ENCODE data around the gene TACR2.

Gene TACR2
- 0 to 0.14 reads per million in 2 donors for total RNA-seq

DNA sequence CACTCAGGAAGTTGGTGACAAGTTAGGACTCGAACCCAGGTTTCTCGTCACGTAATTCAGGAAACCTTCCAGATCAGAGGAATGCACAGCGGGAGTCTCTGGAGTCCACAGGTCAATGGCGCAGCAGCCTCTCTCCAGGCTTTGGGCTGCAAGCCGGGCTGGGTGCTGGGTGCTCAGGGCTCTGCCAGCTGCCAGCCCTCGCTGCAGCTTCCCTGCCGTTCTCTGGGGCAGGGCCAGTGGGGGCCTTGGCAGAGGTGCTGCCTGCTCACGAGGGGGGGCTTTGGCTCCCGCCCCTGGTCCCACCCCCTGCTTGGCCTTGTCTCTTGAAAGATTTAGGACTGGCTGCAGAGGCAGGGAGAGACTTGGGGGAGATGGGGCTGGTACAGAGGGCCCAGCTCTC, at the start of gene TACR2:
Gene TACR2 (minus strand): TSS at position 224 of the 400 bp plus-strand sequence. CDS start 595 bp downstream, outside the sequence.
- no peak for DNase-seq

DNA sequence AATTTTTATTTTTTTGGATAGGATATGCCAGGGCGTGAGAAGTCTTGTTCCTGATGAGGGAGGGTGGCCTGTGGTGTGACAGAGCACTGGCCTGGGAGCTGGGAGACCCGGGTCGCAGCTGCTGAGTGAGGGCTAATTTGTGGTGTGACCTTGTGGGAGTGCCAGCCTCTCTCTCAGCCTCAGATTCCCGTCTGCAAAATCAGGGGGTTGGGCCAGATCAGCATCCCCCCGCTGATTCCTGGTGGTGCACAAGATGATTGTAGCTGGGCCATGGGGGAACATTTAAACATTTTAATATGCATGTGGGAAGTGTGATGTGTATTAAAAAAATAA, 49.4 kb upstream of the TACR2 start:
- DNase-seq, result no peak

- no peak for DNase-seq
Observed at GRCh38 chr10:69465457-69466157, 48.9 kb upstream of the TACR2 start.

DNA sequence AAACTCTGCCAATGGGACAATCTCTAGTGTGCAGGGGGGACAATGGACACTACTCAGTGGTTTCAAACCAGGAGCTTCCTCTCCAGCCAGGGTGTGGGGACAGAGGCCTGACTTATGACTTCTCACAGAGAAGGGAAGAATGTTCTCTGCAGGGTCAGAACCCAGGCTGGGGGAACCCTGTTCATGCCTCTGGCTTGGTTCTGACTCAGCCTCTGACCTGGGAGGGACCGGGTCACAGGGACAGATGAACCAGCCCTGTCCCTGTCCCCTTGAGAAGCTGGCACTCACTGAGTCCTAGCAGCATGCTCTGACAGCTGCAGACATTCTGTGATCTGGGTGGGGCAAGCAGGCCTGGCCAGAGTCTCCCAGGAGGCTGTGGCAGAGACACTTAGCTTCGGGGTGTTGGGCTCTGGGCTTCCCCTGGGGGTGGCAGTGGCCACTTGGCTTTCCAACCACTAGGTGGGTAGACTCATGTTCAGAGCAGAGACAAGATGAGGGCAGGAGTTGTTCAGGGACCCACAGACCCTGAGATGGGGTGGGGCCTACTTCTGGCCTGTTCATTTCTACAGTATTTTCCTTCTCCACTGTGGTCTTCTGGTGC, 48.2 kb upstream of the TACR2 start:
- no peak for DNase-seq

DNA sequence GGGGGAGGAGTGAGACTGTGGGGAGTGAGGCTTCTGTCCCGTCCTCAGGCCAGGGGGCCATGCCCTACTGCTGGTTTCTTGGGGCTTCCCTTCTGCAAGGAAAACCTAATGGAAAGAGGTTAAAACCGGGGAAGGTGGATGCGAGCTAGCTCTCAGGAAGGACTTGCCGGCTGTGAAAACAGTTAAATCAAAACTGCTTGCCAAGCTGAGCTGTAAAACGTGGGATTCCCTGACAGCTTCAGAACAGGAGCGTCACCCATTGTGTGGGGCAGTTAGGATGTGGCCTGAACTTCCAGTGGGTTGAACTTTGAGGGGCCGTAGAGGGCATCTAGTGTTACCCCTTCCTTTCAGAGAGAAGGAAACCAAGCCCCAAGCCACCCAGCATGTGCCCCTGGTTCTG, 47.7 kb upstream of the TACR2 start:
- DNase-seq, result no peak

DNA sequence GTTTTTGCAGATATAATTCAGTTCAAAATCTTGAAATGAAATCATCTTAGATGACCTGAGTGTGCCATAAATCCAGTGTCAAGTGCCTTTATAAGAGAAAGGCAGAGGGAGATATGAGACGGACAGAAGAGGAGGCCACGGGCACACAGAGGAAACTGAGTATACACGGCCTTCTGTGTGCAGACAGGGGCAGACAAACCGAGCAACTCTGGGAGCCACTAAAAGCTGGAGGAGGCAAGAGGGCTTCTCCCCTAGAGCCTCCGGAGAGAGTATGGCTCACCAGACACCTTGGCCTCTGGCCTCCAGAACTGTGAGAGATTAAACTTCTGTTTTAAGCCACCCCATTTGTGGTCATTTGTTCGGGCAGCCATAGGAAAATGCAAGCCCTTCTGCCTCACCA, 47.2 kb upstream of the TACR2 start:
- no peak for DNase-seq

- no peak for DNase-seq
Observed at GRCh38 chr10:69461243-69462025, 44.7 kb upstream of the TACR2 start.

GRCh38 chr10:69460576-69461242, 44.0 kb upstream of the TACR2 start:
- no peak for DNase-seq

GRCh38 chr10:69459893-69460575, 43.3 kb upstream of the TACR2 start:
- no peak for DNase-seq

GRCh38 chr10:69459101-69459790, 42.5 kb upstream of the TACR2 start:
- no peak for DNase-seq

DNA sequence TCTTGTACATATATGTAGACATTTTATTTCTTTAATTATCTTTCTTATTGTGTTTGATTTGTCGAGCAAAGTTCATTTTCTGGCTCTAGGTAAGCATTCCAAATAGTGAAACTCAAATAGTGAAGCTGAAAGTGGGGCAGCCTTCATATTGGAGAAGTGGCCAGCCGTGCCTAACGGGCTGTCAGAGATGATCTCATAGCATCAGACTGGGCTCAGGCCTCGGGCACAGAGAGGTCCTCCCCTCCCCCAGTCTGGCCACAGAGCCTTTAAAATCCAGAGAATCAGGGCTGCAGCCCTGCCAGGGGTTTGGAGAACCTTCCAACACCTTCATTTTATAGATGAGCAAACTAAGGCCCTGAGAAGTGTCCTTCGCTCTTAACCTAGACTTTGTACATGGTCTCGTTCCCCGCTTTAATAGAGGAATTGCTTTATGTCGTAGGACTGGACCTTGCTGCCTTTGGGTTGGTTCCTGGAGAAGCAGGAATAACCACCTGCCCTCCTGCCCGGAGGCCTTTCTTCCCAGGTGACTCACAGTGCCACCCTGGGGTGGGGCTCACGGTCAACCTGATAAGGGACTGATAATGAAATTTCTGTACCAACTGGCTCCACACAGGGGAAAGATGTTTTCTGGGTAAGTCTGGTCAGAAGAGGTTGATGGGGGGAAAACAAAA, 41.8 kb upstream of the TACR2 start:
- DNase-seq, result no peak

DNA sequence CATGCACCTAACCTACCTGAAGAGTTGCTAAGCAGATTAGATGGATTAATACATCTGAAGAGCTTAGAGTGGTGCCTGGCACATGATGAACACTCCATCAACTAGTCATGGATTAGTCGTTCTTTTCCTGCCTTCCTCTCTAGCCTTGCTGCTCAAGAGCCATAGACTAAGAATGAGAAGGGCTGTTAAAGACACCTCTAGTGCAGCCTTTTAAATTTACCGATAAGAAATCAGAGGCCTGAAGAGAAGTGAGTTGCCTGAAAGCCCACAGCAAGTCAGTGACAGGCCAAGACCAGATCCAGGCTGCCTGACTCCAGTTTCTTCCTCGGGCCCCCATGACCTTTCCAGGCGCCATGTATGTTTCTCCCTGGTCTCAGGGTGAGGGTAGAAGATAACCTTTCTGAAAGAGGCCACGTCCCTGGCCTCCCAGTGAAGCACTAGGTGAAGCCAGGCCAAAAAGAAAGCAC, 41.1 kb upstream of the TACR2 start:
- DNase-seq, result no peak

GRCh38 chr10:69456880-69457693, 40.4 kb upstream of the TACR2 start:
- DNase-seq, result no peak

- no peak for DNase-seq
Observed at GRCh38 chr10:69455006-69455763, 38.5 kb upstream of the TACR2 start.

- no peak for DNase-seq
Observed at GRCh38 chr10:69453795-69454194, 37.1 kb upstream of the TACR2 start.

GRCh38 chr10:69452676-69453415, 36.1 kb upstream of the TACR2 start:
- DNase-seq, result no peak

DNA sequence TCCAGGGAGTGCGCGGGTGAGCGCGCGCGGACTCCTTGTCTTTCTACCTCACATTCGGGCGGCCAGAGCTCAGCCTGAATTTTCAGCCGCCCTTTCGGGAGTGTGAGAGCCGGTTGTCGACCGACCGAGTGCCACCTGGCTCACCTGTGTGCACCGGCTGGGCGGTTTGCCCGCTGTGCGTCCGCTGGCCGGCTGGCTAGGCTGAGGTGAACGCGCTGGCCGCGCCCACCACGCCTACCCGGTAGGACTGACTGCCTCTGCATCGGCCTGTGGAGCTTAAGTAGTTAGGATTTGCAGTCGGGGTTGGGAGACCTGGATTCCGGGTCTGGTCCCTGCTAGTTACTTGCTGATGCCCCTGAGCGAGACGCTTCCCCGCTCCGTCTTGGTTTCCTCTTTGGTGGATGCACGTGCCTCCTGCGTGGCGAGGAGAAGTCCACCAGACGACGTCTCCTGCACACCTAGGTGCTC, 35.1 kb upstream of the TACR2 start:
- DNase-seq, result peak; percentile 16

DNA sequence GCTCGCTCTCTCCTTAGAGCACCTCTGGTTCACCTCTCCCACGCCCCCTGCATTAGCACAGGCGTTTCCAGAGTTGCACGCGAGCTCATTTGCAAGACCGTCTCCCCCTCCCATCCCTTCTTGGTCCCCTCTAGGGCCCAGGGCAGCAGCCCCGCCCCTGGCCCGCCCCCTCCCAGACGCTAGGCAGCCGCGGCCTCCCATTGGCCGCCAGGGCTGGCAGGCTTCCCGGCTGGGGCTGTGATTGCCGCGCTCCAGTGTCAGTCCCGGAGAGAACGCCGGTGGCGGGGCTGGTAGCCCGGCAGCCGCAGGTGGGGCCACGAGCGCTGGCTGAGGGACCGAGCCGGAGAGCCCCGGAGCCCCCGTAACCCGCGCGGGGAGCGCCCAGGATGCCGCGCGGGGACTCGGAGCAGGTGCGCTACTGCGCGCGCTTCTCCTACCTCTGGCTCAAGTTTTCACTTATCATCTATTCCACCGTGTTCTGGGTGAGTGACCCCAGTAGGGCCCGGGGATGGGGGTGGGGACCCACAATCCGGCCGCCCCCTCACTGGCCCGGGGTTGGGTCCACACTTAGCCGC, 34.6 kb upstream of the TACR2 start, which contains the start of gene TSPAN15:
Gene TSPAN15 (plus strand): TSS at position 257 of the 575 bp plus-strand sequence. CDS start 130 bp downstream, at position 387.
- peak; percentile 77 for DNase-seq

Measured in T-helper 9 cell (primary cell).